Activated gamma-delta T cell (primary cell): ENCODE results near the gene EPHA10.

Experiments used
- DNase-seq: peaks from one replicate; lab custom pipeline; 2025; lab: John Stamatoyannopoulos, UW
- total RNA-seq, 2 donors: gene quantifications; one replicate each; lab custom pipeline; 2026; lab: John Stamatoyannopoulos, UW

Gene EPHA10
- total RNA-seq: 0.10 to 0.48 reads per million in 2 donors

GRCh38 chr1:37764888-37765441 is at the start of gene EPHA10:
TSS of gene EPHA10 (minus strand) at chr1:37765120. CDS start at chr1:37765066, 54 bp downstream.
- DNase-seq: no peak

GRCh38 chr1:37814252-37814651 is 49.3 kb upstream of the EPHA10 start:
- no peak for DNase-seq

DNA sequence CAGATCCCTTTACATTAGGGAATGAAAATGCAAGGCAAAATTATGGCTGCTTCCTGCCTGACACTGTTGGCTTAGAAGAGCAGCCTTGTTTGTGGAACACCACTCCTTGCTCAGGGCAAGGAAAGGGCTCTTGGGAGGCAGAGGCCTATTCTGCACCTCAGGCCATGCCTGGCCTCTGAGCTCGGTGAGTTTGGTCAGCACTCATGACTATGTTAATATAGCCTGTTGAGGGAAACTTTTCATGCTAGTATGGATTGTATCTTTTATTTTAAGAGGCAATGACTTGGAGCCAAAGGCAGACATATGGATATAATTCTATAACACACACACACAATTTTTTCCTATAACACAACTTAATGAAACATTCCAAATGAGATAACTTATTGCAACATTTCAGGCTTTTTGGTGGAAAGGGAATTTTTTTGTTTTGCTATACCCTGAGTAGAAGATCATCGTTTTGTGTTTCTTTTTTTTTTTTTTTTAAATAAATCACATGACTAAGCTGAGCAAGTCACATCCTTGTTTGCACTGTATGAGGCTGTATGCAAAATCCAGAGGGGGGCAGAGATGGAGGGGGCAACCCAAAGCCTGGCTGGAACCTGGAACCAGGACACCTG is 48.7 kb upstream of the EPHA10 start:
- DNase-seq: no peak

- no peak for DNase-seq
Measured at GRCh38 chr1:37811027-37811655, 46.2 kb upstream of the EPHA10 start.

GRCh38 chr1:37809942-37810341 is 45.0 kb upstream of the EPHA10 start:
- DNase-seq: no peak

GRCh38 chr1:37808369-37809319 is 43.7 kb upstream of the EPHA10 start:
- DNase-seq: peak; percentile 57

- DNase-seq: peak; percentile 86
Measured at GRCh38 chr1:37807555-37808368, 42.8 kb upstream of the EPHA10 start, which contains the start of the genes C1orf122 and YRDC. TSS of gene C1orf122 (plus strand) at chr1:37807790. CDS start at chr1:37808405, 615 bp downstream. TSS of gene YRDC (minus strand) at chr1:37808208. CDS start at chr1:37808180, 28 bp downstream.

GRCh38 chr1:37807220-37807554 is 42.3 kb upstream of the EPHA10 start:
- no peak for DNase-seq

- no peak for DNase-seq
Measured at GRCh38 chr1:37802439-37802838, 37.5 kb upstream of the EPHA10 start.

DNA sequence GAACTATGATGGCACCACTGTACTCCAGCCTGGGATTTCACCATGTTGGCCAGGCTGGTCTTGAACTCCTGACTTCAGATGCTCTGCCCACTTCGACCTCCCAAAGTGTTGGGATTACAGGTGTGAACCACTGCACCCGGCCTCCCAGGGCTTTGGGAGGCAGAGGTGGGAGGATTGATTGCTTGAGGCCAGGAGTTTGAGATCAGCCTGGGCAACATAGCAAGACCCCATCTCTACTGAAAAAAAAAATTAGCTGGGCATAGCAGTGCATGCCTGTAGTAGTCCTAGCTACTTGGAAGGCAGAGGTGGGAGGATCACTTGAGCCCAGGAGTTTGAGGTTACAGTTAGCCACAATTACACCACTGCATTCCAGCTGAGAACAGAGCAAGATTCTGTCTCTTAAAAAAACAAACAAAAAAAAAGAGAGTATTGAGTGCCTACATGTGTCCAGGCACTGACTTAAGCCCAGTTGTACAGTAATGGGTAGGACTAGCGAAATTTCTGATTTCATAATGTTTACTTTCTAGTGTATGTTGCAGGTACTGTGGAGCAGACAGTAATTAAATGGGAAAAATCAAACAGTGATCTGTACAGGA is 32.9 kb upstream of the EPHA10 start:
- DNase-seq: no peak

GRCh38 chr1:37795340-37796125 is 30.6 kb upstream of the EPHA10 start:
- DNase-seq: no peak

DNA sequence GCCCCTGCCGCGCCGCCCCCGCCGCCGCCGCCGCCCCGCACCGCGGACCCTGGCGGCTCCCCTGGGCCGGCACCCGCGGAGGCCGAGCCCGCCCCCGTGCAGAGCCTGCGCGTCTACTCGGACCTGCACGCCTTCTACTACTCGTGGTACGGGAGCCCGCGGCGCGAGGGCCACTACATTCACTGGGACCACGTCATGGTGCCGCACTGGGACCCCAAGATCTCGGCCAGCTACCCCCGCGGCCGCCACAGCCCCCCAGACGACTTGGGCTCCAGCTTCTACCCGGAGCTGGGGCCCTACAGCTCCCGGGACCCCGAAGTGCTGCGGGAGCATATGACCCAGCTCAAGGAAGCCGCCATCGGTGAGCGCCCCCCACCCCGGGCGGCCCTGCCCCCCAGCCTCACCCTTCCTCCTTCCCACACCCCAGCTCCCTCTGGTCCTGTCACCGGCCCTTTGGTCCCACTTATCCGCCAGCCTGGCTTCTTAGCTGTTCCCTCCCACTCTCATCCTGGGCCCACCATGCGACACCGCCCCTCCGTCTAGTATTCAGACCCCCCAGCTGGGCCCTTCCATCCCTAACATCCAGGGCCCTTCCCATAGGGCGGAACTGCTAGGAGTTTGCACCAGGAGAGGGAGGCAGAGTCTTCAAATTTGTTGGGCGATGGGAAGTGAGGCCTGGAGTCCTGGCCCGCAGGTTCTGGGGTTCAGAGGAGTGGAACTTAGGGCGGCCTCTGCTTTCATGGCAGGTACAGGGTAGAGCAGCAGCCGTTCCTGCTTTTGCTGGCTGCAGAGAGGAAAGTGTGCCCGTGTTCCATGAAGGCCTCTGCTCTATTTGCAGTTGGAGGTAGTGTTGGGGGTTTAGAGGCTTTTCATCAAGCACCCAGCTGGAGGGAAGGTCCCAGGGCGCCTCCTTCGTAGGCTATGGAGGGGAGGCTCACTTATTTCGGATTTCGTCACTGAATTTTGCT is 29.7 kb upstream of the EPHA10 start:
- no peak for DNase-seq

DNA sequence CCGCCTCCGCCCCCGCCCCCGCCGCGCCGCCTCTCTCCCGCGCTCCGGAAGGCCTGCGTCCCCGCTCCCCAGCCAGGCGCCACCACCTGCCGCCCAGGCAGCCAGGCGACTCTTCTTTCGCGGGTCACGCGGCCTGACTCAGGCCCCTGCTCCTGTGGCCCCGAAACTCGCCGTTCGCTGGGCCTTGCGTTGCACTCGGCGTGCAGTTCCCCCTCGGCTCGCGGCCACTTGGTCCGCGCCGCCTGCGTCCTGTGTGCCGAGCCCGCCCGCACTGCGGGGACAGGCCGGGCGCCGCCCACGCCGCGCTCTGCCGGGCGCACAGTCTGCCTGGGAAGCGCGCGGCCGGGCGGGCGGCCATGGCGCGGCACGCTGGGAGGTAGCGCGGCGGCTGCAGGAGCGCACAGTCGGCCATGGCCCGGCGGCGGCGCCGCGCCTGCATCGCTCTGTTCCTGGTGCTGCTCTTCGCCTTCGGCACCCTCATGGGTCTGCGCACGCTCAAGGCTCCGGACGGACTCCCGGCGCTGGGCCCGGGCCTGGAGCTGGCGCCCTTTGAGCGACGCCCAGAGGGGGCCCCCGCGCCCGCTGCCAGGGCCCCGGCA is 29.0 kb upstream of the EPHA10 start, which contains the start of gene MANEAL:
Gene MANEAL (plus strand): TSS at position 75 of the 599 bp plus-strand sequence. CDS start 336 bp downstream, at position 411.
- no peak for DNase-seq

GRCh38 chr1:37792943-37793686 is 28.2 kb upstream of the EPHA10 start:
- DNase-seq: no peak

- no peak for DNase-seq
Measured at GRCh38 chr1:37782491-37782890, 17.6 kb upstream of the EPHA10 start.

- DNase-seq: no peak
Measured at GRCh38 chr1:37778654-37779053, 13.7 kb upstream of the EPHA10 start.

GRCh38 chr1:37776946-37777516 is 12.1 kb upstream of the EPHA10 start:
- no peak for DNase-seq
